ENCODE data around the gene FAM149B1.

- TF ChIP-seq GATA2 (IDR thresholded peaks at IDR 0.05; ENCODE audit: low read depth, low read length) (no peak), GATA3 (IDR thresholded peaks at IDR 0.05; ENCODE audit: low read depth, low read length) (no peak)
Measured at GRCh38 chr10:73293461-73293860, 125.5 kb downstream of the FAM149B1 start.

Measured in SH-SY5Y (cell line).